ENCODE measurements around the gene RBMS3. TPM values are rescaled to one million over a fixed set of nuclear protein-coding genes. Genes with fewer than 3 reads are reported as not detected.
"Not testable (repeated sequence)": the region's sequence is repeated elsewhere in the genome, so short reads cannot be mapped to it uniquely, and the experiment has no call there.

Gene RBMS3
- total and polyA plus RNA-seq, 9 donors = 15.9 to 77.4 (median 25.9) TPM

DNA sequence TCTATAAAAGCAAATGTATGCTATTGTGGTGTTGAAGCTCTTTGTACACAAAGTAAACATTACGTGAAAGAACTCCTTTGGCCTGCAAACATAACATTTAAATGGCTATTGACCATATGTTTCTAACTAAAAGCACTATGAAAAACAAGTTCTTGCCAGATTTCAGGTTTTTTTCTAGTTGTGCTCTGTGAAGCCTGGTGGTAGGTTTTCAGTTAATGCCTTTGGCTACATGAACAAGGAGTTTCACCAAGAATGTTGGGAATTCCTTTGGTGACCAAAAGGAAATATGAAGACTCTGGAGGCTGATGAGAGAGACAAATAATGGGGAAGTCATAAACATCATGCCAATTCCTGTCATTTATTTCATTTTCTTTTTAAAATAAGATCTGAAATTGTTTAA, 66.0 kb downstream of the RBMS3 start:
- peak; percentile 89 for DNase-seq

GRCh38 chr3:29347412-29347811, 66.5 kb downstream of the RBMS3 start:
- Histone ChIP-seq H3K27me3 (ENCODE audit: control insufficient read depth, insufficient read depth, low read length) (no peaks in the 10 kb centered on the region), H3K36me3 (ENCODE audit: control insufficient read depth, insufficient read depth, low read length) (no peaks in the 10 kb centered on the region), H3K4me1 (ENCODE audit: control insufficient read depth, insufficient read depth, low read length) (no peaks in the 10 kb centered on the region), H3K4me3 (ENCODE audit: low read length) (no peak overlapping the region), H3K9me3 (replicated peaks; ENCODE audit: control insufficient read depth, low read depth, low read length) (no peaks in the 10 kb centered on the region), H3K27ac (ENCODE audit: low read length) (peak overlapping the region; percentile 45)
- WGBS (ENCODE audit: insufficient coverage) = 10% methylated on average over 2 of the region's 5 CpGs
- DNase-seq = peak; percentile 46

More for the DNA sequence above, 66.0 kb downstream of the RBMS3 start:
- Histone ChIP-seq H3K4me3 (ENCODE audit: low read length) (no peak overlapping the region), H3K36me3 (ENCODE audit: control insufficient read depth, insufficient read depth, low read length) (no peaks in the 10 kb centered on the region), H3K9me3 (replicated peaks; ENCODE audit: control insufficient read depth, low read depth, low read length) (no peaks in the 10 kb centered on the region), H3K27me3 (ENCODE audit: control insufficient read depth, insufficient read depth, low read length) (no peaks in the 10 kb centered on the region), H3K4me1 (ENCODE audit: control insufficient read depth, insufficient read depth, low read length) (no peaks in the 10 kb centered on the region), H3K27ac (ENCODE audit: low read length) (peak overlapping the region; percentile 45)
- whole genome bisulfite sequencing (ENCODE audit: insufficient coverage) = no CpG with 5 or more reads among the region's 1 CpG

DNA sequence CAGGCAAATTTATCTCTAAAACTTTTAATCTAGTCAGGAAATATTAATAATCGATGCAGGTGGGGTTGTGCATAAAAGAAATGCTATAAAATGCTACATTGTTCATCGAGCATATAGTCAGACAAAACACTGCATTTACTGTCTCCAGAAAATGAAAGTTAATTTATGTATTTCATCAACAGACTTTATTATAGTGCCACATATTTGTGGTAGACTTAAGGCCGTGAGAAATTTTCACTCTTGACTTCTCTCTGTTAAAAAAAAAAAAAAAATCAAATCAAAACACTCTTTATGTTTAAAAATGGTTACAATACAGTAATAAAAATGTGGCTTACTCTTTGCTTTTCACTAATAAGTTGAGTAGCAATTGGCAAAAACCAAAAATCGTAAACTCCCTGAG, 67.4 kb downstream of the RBMS3 start:
- Histone ChIP-seq H3K9me3 (replicated peaks; ENCODE audit: control insufficient read depth, low read depth, low read length) (no peaks in the 10 kb centered on the region), H3K27ac (ENCODE audit: low read length) (peak overlapping the region; percentile 22), H3K4me1 (ENCODE audit: control insufficient read depth, insufficient read depth, low read length) (no peaks in the 10 kb centered on the region), H3K27me3 (ENCODE audit: control insufficient read depth, insufficient read depth, low read length) (no peaks in the 10 kb centered on the region), H3K4me3 (ENCODE audit: low read length) (no peak overlapping the region), H3K36me3 (ENCODE audit: control insufficient read depth, insufficient read depth, low read length) (no peaks in the 10 kb centered on the region)
- DNase-seq = no peak
- no CpG with 5 or more reads among the region's 4 CpGs for WGBS (ENCODE audit: insufficient coverage)

GRCh38 chr3:29349049-29349448, 68.2 kb downstream of the RBMS3 start:
- WGBS (ENCODE audit: insufficient coverage) = 50% methylated on average over 1 of the region's 2 CpGs
- no peaks in the 10 kb centered on the region for H3K4me1 ChIP-seq (ENCODE audit: control insufficient read depth, insufficient read depth, low read length)
- no peak overlapping the region for H3K27ac ChIP-seq (ENCODE audit: low read length)
- H3K27me3 ChIP-seq (ENCODE audit: control insufficient read depth, insufficient read depth, low read length) = no peaks in the 10 kb centered on the region
- H3K36me3 ChIP-seq (ENCODE audit: control insufficient read depth, insufficient read depth, low read length) = no peaks in the 10 kb centered on the region
- no peak for DNase-seq
- H3K9me3 ChIP-seq (replicated peaks; ENCODE audit: control insufficient read depth, low read depth, low read length) = no peaks in the 10 kb centered on the region
- no peak overlapping the region for H3K4me3 ChIP-seq (ENCODE audit: low read length)

GRCh38 chr3:29353807-29354206, 72.9 kb downstream of the RBMS3 start:
- Histone ChIP-seq H3K27ac (ENCODE audit: low read length) (no peak overlapping the region), H3K9me3 (replicated peaks; ENCODE audit: control insufficient read depth, low read depth, low read length) (no peaks in the 10 kb centered on the region), H3K4me3 (ENCODE audit: low read length) (no peak overlapping the region), H3K27me3 (ENCODE audit: control insufficient read depth, insufficient read depth, low read length) (no peaks in the 10 kb centered on the region), H3K36me3 (ENCODE audit: control insufficient read depth, insufficient read depth, low read length) (no peaks in the 10 kb centered on the region), H3K4me1 (ENCODE audit: control insufficient read depth, insufficient read depth, low read length) (no peaks in the 10 kb centered on the region)
- WGBS (ENCODE audit: insufficient coverage) = no CpG with 5 or more reads among the region's 1 CpG
- no peak for DNase-seq

DNA sequence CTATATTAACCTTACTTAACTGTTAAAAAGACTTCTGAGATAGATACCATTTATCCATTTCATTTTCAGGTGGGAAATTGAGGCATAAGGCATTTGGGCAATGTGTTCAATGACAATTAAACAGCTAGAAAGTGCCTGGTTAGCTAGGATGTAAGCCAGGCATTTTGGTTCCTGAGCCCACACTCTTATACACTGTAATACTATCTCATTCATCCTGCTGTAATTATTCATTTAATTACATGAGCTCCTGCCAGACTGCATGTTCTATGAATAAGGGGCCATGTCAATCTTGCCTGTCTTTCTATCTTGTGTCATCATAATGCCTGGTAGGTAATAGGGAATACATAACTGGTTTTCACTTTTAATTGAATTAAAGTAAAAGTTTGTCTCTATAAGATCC, 74.0 kb downstream of the RBMS3 start:
- Histone ChIP-seq H3K27me3 (ENCODE audit: control insufficient read depth, insufficient read depth, low read length) (no peaks in the 10 kb centered on the region), H3K27ac (ENCODE audit: low read length) (no peak overlapping the region), H3K4me3 (ENCODE audit: low read length) (no peak overlapping the region), H3K36me3 (ENCODE audit: control insufficient read depth, insufficient read depth, low read length) (no peaks in the 10 kb centered on the region), H3K4me1 (ENCODE audit: control insufficient read depth, insufficient read depth, low read length) (no peaks in the 10 kb centered on the region), H3K9me3 (replicated peaks; ENCODE audit: control insufficient read depth, low read depth, low read length) (no peaks in the 10 kb centered on the region)
- no peak for DNase-seq

- H3K9me3 ChIP-seq (replicated peaks; ENCODE audit: control insufficient read depth, low read depth, low read length) = no peaks in the 10 kb centered on the region
- no peak overlapping the region for H3K4me3 ChIP-seq (ENCODE audit: low read length)
- H3K4me1 ChIP-seq (ENCODE audit: control insufficient read depth, insufficient read depth, low read length) = no peaks in the 10 kb centered on the region
- WGBS (ENCODE audit: insufficient coverage) = no CpG with 5 or more reads among the region's 3 CpGs
- DNase-seq = no peak
- H3K36me3 ChIP-seq (ENCODE audit: control insufficient read depth, insufficient read depth, low read length) = no peaks in the 10 kb centered on the region
- no peak overlapping the region for H3K27ac ChIP-seq (ENCODE audit: low read length)
- no peaks in the 10 kb centered on the region for H3K27me3 ChIP-seq (ENCODE audit: control insufficient read depth, insufficient read depth, low read length)
These were observed 75.2 kb downstream of the RBMS3 start for GRCh38 chr3:29356062-29356461.

GRCh38 chr3:29360289-29360688, 79.4 kb downstream of the RBMS3 start:
- not testable (repeated sequence) for H3K36me3 ChIP-seq (ENCODE audit: control insufficient read depth, insufficient read depth, low read length); H3K27me3 ChIP-seq (ENCODE audit: control insufficient read depth, insufficient read depth, low read length); DNase-seq; H3K27ac ChIP-seq (ENCODE audit: low read length); H3K4me1 ChIP-seq (ENCODE audit: control insufficient read depth, insufficient read depth, low read length); H3K9me3 ChIP-seq (replicated peaks; ENCODE audit: control insufficient read depth, low read depth, low read length); H3K4me3 ChIP-seq (ENCODE audit: low read length)
- WGBS (ENCODE audit: insufficient coverage) = no CpG with 5 or more reads among the region's 2 CpGs

- H3K4me1 ChIP-seq (ENCODE audit: control insufficient read depth, insufficient read depth, low read length) = no peaks in the 10 kb centered on the region
- no peaks in the 10 kb centered on the region for H3K36me3 ChIP-seq (ENCODE audit: control insufficient read depth, insufficient read depth, low read length)
- H3K27ac ChIP-seq (ENCODE audit: low read length) = no peak overlapping the region
- no peaks in the 10 kb centered on the region for H3K27me3 ChIP-seq (ENCODE audit: control insufficient read depth, insufficient read depth, low read length)
- WGBS (ENCODE audit: insufficient coverage) = no CpG with 5 or more reads among the region's 2 CpGs
- H3K9me3 ChIP-seq (replicated peaks; ENCODE audit: control insufficient read depth, low read depth, low read length) = no peaks in the 10 kb centered on the region
- H3K4me3 ChIP-seq (ENCODE audit: low read length) = no peak overlapping the region
- DNase-seq = no peak
These were observed 82.2 kb downstream of the RBMS3 start for GRCh38 chr3:29363110-29363509.

DNA sequence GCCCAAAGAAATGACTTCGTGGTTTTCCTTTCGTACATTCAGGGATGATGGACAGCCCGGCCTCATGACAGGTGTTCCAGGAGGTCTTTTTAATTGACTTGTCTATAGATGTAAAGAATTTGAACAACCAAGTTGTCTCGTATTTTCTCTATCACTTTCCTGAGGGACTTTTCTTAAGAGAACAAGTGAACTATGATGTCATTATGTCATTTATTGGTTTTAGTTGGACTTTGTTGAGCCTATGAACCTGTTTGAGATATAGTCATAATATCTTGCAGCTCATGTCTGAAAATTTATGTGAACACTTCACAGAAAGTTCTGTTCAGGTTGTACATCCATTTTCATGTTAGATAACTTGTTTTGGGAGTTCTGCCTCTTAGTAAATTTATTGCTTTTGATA, 89.2 kb downstream of the RBMS3 start:
- H3K27ac ChIP-seq (ENCODE audit: low read length) = no peak overlapping the region
- no peak overlapping the region for H3K4me3 ChIP-seq (ENCODE audit: low read length)
- H3K27me3 ChIP-seq (ENCODE audit: control insufficient read depth, insufficient read depth, low read length) = no peaks in the 10 kb centered on the region
- DNase-seq = no peak
- H3K4me1 ChIP-seq (ENCODE audit: control insufficient read depth, insufficient read depth, low read length) = no peaks in the 10 kb centered on the region
- no CpG with 5 or more reads among the region's 4 CpGs for WGBS (ENCODE audit: insufficient coverage)
- no peaks in the 10 kb centered on the region for H3K9me3 ChIP-seq (replicated peaks; ENCODE audit: control insufficient read depth, low read depth, low read length)
- H3K36me3 ChIP-seq (ENCODE audit: control insufficient read depth, insufficient read depth, low read length) = no peaks in the 10 kb centered on the region
